ENCODE data around the gene CCNF.
"Not testable (repeated sequence)": the region's sequence is repeated elsewhere in the genome, so short reads cannot be mapped to it uniquely, and the experiment has no call there.

DNA sequence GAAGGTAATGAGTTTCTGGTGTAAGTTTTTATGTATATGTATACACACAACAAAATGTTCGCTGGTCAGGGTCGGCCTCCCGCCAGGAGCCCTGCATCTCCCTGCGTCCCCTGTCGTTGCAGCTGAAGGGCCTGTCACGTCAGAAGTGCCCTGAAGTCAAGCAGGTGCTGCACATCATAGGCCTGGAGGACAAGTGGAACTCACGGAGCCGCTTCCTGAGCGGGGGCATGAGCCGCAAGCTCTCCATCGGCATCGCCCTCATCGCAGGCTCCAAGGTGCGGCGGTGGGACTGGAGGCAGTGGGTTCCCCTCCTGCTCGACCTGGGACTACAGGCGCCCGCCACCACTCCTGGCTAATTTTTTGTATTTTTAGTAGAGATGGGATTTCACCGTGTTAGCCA lies 43.3 kb upstream of the CCNF start:
- TF ChIP-seq, protein P1, sequence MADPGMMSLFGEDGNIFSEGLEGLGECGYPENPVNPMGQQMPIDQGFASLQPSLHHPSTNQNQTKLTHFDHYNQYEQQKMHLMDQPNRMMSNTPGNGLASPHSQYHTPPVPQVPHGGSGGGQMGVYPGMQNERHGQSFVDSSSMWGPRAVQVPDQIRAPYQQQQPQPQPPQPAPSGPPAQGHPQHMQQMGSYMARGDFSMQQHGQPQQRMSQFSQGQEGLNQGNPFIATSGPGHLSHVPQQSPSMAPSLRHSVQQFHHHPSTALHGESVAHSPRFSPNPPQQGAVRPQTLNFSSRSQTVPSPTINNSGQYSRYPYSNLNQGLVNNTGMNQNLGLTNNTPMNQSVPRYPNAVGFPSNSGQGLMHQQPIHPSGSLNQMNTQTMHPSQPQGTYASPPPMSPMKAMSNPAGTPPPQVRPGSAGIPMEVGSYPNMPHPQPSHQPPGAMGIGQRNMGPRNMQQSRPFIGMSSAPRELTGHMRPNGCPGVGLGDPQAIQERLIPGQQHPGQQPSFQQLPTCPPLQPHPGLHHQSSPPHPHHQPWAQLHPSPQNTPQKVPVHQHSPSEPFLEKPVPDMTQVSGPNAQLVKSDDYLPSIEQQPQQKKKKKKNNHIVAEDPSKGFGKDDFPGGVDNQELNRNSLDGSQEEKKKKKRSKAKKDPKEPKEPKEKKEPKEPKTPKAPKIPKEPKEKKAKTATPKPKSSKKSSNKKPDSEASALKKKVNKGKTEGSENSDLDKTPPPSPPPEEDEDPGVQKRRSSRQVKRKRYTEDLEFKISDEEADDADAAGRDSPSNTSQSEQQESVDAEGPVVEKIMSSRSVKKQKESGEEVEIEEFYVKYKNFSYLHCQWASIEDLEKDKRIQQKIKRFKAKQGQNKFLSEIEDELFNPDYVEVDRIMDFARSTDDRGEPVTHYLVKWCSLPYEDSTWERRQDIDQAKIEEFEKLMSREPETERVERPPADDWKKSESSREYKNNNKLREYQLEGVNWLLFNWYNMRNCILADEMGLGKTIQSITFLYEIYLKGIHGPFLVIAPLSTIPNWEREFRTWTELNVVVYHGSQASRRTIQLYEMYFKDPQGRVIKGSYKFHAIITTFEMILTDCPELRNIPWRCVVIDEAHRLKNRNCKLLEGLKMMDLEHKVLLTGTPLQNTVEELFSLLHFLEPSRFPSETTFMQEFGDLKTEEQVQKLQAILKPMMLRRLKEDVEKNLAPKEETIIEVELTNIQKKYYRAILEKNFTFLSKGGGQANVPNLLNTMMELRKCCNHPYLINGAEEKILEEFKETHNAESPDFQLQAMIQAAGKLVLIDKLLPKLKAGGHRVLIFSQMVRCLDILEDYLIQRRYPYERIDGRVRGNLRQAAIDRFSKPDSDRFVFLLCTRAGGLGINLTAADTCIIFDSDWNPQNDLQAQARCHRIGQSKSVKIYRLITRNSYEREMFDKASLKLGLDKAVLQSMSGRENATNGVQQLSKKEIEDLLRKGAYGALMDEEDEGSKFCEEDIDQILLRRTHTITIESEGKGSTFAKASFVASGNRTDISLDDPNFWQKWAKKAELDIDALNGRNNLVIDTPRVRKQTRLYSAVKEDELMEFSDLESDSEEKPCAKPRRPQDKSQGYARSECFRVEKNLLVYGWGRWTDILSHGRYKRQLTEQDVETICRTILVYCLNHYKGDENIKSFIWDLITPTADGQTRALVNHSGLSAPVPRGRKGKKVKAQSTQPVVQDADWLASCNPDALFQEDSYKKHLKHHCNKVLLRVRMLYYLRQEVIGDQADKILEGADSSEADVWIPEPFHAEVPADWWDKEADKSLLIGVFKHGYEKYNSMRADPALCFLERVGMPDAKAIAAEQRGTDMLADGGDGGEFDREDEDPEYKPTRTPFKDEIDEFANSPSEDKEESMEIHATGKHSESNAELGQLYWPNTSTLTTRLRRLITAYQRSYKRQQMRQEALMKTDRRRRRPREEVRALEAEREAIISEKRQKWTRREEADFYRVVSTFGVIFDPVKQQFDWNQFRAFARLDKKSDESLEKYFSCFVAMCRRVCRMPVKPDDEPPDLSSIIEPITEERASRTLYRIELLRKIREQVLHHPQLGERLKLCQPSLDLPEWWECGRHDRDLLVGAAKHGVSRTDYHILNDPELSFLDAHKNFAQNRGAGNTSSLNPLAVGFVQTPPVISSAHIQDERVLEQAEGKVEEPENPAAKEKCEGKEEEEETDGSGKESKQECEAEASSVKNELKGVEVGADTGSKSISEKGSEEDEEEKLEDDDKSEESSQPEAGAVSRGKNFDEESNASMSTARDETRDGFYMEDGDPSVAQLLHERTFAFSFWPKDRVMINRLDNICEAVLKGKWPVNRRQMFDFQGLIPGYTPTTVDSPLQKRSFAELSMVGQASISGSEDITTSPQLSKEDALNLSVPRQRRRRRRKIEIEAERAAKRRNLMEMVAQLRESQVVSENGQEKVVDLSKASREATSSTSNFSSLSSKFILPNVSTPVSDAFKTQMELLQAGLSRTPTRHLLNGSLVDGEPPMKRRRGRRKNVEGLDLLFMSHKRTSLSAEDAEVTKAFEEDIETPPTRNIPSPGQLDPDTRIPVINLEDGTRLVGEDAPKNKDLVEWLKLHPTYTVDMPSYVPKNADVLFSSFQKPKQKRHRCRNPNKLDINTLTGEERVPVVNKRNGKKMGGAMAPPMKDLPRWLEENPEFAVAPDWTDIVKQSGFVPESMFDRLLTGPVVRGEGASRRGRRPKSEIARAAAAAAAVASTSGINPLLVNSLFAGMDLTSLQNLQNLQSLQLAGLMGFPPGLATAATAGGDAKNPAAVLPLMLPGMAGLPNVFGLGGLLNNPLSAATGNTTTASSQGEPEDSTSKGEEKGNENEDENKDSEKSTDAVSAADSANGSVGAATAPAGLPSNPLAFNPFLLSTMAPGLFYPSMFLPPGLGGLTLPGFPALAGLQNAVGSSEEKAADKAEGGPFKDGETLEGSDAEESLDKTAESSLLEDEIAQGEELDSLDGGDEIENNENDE (IDR thresholded peaks at IDR 0.05; ENCODE audit: insufficient replicate concordance, low read length), result not testable (repeated sequence)
- not testable (repeated sequence) for TF ChIP-seq EP300 (IDR thresholded peaks at IDR 0.05; ENCODE audit: borderline replicate concordance in 1 of 2, low read depth in 2 of 2, low read length in 2 of 2); POLR2AphosphoS5 (IDR thresholded peaks at IDR 0.05; ENCODE audit: low read depth, low read length)
